Stimulated activated memory B cell treated with anti-CD40 and anti-IgM and Interleukin-4, amounts not matched to agents 10 μg/mL and 1 μg/mL and 100 μg/mL, for 72 hours (primary cell): ENCODE results near the gene CPTP.

Experiments used
- ATAC-seq: fragments of 150-1000 bp; cut with Tn5 transposase; 2 replicates; pipeline ENCODE4 v1.10.0; 2021
- H3K27ac Mint-ChIP-seq: one replicate; pipeline ENCODE4 v1.8.0; 2022; ENCODE audit warnings: mild to moderate bottlenecking, mixed read lengths
- H3K27me3 Mint-ChIP-seq: one replicate; pipeline ENCODE4 v1.8.0; 2022; ENCODE audit warnings: mixed read lengths
- H3K36me3 Mint-ChIP-seq: one replicate; pipeline ENCODE4 v1.8.0; 2022; ENCODE audit warnings: mixed read lengths
- H3K4me1 Mint-ChIP-seq: one replicate; pipeline ENCODE4 v1.8.0; 2022; ENCODE audit warnings: mixed read lengths
- H3K4me3 Mint-ChIP-seq: one replicate; pipeline ENCODE4 v1.8.0; 2022; ENCODE audit warnings: mild to moderate bottlenecking, moderate library complexity, mixed read lengths
- H3K9me3 Mint-ChIP-seq: one replicate; pipeline ENCODE4 v1.8.0; 2022; ENCODE audit warnings: mixed read lengths

Gene CPTP

DNA sequence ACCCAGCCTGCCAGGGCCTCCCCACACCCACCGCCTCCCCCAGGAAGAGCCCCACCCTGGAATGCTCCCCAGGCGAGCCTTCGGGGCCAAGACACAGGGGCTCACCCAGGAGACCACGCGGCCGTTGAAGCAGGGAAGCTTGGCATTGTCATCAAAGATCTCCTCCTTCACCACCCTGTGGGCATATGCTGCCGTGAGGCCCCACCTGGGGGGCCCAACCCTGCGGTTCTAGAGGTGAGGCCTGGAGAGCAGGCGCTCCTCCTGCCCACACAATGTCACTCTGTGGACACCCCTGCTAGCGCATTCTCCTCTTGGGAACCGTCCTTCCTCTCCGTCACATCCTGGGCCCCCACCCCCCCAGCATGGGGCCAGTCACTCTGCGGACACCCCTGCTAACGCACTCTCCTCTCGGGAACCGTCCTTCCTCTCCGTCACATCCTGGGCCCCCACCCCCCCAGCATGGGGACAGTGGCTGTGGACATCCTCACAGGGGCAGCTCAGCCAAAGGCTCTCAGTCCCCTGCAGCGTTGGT is 18.0 kb downstream of the CPTP start:
- peaks cover 18% of the 10 kb centered on the region for H3K36me3 Mint-ChIP-seq
- H3K27me3 Mint-ChIP-seq, result no peaks in the 10 kb centered on the region
- ATAC-seq, result no peak
- H3K4me1 Mint-ChIP-seq, result peaks cover 32% of the 10 kb centered on the region
- no peaks in the 10 kb centered on the region for H3K9me3 Mint-ChIP-seq
- H3K27ac Mint-ChIP-seq, result no peak overlapping the region
- no peak overlapping the region for H3K4me3 Mint-ChIP-seq

DNA sequence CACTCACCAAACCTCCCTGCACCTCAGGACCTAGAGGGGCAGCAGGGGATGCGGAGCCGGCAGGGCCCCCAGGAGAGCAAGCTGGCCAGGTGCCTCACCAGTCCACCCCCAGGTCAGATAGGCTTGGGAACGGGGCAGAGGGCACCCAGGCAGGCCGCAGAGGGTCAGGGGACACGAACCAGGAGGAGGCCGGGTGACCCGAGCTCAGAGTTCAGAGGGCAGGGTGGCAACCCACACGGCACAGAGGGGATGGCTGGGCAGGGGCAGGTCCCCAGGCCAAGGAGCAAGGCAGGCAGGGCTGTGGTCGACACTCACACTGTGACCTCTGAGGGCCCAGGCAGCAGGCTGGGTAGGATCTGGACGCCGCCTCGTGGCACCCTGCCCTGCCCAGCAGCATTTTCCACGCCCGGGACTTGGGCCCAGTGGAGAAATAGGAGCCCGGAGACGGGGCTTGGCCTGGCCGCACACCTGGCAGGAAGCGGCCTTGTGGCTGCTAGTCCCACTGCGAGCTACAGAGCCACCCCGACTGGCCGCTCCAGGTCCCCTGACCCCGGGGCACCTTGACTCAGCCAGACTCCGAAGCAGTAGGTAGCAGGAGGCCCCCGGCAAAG is 19.3 kb downstream of the CPTP start:
- no peaks in the 10 kb centered on the region for H3K27me3 Mint-ChIP-seq
- no peaks in the 10 kb centered on the region for H3K9me3 Mint-ChIP-seq
- peaks cover 39% of the 10 kb centered on the region for H3K4me1 Mint-ChIP-seq
- ATAC-seq, result no peak
- no peak overlapping the region for H3K27ac Mint-ChIP-seq
- no peak overlapping the region for H3K4me3 Mint-ChIP-seq
- peaks cover 10% of the 10 kb centered on the region for H3K36me3 Mint-ChIP-seq

DNA sequence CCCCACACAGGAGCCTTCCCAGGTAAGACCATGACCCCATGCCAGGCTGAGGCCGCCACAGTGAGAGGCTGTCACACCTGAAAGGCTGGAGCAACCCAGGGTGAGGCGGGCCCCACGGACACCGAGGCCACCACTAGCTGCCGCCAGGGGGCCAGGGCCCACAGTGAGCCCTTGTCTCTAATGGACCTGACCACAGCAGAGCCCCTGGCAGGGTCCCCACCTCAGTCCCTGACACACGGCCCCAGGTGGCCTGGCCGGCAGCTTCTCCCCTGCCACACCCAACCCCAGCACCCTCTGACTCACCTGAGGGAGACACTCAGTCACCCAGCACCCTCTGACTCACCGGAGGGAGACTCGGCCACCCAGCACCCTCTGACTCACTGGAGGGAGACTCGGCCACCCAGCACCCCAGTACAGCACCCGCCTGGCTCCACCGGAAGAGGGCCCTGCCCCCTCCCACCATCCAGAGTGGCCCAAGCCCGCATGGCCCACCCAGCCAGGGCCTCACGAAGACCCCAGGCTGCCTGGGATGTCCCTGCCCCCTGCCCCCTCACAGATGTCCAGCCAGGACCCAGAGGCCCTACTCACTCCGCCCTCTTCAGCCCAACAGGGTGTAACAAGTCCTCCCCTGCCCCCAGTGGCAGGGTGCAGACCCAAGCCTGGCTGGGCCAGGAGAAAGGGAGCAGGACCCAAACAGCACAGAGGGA is 20.2 kb downstream of the CPTP start:
- Mint-ChIP-seq H3K36me3 (peaks cover 7% of the 10 kb centered on the region), H3K9me3 (no peaks in the 10 kb centered on the region), H3K4me1 (peaks cover 39% of the 10 kb centered on the region), H3K27me3 (no peaks in the 10 kb centered on the region), H3K4me3 (no peak overlapping the region), H3K27ac (no peak overlapping the region)
- ATAC-seq, result no peak

DNA sequence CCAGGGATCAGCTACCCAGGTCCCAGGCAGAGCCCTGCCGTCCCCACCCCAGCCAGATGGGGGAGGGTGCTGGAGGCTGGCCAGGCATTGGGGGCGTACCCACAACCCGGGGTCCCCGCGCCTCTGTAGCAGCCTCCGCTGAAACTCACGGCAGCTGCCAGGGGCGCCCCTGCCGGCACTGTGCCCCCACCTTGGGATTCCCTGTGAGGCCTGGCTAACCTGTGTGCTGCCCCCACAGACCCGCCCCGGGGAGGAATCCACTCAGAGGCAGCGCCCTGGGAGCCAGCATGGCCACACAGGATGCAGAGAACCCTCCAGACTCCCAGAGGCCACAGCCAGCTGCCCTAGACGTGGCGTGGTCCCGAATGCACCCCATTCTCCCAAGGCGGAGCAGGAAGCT is 20.8 kb downstream of the CPTP start:
- Mint-ChIP-seq H3K36me3 (peaks cover 7% of the 10 kb centered on the region), H3K4me1 (peaks cover 39% of the 10 kb centered on the region)
- no peak for ATAC-seq

DNA sequence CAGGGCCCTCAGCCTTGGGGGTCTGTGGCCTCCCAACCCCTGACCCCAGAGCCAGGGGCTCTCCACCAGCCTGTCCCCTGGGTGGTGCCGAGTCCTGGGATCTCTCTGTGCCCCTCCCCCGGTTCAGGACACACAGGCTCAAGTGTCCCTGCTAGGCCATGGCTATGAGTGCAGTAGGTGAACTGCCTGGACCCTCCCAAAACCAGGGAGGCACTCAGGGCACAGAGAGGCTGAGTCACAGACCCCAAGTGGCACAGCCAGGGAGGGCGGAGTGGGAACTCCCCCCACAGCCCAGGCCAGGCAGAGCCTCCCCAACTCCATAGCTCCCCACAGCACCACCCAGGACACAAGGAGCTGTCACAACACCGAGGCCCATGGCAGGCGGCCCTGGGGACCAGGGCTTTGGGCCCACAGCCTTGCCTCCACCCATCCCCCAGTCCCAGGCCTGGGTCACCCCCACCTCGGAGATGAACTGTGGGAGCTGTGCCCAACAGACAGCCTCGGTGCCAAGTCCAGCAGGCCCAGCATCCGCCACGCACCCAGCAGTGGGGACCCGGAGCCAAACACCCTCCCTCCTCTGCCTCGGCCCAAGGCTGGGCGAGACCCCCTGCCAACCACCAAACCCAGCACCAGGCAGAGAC is 21.4 kb downstream of the CPTP start:
- Mint-ChIP-seq H3K27ac (no peak overlapping the region), H3K4me3 (no peak overlapping the region), H3K4me1 (peaks cover 39% of the 10 kb centered on the region), H3K36me3 (peaks cover 5% of the 10 kb centered on the region), H3K27me3 (no peaks in the 10 kb centered on the region), H3K9me3 (no peaks in the 10 kb centered on the region)
- no peak for ATAC-seq

More for the DNA sequence above, 20.8 kb downstream of the CPTP start:
- Mint-ChIP-seq H3K9me3 (no peaks in the 10 kb centered on the region), H3K27me3 (no peaks in the 10 kb centered on the region), H3K4me3 (no peak overlapping the region), H3K27ac (no peak overlapping the region)

DNA sequence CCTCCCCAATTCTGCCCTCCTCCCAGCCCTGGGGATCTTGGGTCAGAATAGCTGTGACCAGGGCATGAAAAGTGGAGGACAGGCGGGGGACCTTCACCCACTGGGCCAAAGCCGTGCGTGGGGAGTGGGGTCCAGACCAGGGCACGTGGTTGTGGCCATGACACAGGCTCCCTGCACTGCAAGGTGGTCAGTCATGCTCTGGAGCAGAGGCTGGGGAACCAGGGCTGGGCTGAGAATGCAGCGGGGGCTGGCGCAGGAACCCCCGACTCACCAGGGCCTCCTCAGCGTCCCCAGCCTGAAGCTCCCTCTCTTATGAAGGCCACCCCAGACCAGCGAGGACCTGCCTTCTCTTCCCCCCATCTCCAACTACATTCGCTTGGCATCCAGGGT is 21.9 kb downstream of the CPTP start:
- ATAC-seq, result no peak
- Mint-ChIP-seq H3K4me3 (no peak overlapping the region), H3K27ac (no peak overlapping the region), H3K36me3 (no peaks in the 10 kb centered on the region), H3K9me3 (no peaks in the 10 kb centered on the region), H3K4me1 (peaks cover 39% of the 10 kb centered on the region), H3K27me3 (no peaks in the 10 kb centered on the region)

DNA sequence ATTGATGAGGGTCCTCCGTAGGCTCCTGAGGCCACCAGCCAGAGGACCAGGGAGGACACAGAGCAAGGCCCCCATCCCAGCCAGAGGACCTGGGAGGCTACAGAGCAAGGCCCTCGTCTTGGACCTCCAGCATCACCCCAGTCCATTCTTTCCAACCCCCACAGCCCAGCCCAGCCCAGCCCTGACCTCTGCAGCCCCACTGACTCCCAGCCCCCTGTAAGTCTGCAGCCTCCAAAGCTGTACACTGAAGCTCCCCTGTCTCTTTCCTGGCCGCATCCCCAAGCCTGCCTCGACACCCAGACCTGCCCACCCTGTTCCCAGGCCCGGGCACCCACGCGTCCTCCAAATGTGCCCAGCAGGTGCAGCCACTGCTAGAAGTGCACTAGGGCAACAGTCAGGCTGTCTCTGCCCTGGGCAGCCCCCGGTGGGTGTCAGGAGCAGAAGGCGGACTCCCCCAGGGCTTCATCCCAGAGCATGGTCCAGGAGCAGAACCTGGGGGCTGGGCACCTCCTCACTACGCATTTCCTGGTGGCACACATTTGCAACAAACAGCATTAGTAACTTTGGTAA is 22.5 kb downstream of the CPTP start:
- Mint-ChIP-seq H3K27me3 (peaks cover 3% of the 10 kb centered on the region), H3K27ac (peak overlapping the region; percentile 64)
- no peak for ATAC-seq

DNA sequence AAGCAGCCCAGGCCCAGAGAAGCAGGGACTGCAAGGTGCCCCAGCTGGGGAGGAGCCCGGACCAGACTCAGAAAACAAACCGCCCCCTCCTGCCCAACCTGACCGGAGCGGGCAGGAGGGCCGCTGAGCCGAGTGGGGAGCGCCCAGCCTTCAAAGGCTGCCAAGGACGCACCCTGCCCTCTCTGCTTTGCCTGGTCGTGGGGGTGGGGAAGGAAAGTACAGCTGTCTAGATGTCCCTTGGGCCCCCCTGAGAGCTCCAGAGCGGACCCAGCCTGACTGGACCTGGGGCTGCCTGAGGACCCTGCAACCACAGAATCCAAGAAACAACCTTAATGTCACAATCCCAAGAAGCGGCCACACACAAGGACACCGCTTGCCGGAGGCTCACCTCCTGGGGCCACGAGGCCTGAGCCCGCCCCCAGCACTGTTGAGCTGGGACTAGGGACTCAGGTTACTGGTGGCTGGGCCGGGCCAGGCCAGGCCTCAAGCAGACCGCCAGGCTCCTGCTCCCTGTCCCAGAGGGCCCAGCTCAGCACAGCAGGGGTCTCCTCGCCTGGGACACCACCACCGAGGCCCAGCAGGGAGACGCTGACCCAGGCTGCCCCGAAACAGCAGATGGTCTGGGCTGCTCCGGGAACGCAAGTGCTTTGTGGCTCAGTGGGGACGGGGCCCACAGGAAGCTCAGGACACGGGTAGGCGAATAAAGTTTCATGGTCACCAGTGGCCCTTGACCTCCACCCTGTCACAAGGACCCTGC is 23.2 kb downstream of the CPTP start:
- Mint-ChIP-seq H3K36me3 (no peaks in the 10 kb centered on the region), H3K9me3 (no peaks in the 10 kb centered on the region), H3K27me3 (peaks cover 11% of the 10 kb centered on the region), H3K27ac (peak overlapping the region; percentile 64), H3K4me3 (peak overlapping the region; percentile 81), H3K4me1 (peaks cover 46% of the 10 kb centered on the region)
- no peak for ATAC-seq

More for the DNA sequence above, 22.5 kb downstream of the CPTP start:
- Mint-ChIP-seq H3K9me3 (no peaks in the 10 kb centered on the region), H3K4me1 (peaks cover 41% of the 10 kb centered on the region), H3K4me3 (no peak overlapping the region), H3K36me3 (no peaks in the 10 kb centered on the region)

DNA sequence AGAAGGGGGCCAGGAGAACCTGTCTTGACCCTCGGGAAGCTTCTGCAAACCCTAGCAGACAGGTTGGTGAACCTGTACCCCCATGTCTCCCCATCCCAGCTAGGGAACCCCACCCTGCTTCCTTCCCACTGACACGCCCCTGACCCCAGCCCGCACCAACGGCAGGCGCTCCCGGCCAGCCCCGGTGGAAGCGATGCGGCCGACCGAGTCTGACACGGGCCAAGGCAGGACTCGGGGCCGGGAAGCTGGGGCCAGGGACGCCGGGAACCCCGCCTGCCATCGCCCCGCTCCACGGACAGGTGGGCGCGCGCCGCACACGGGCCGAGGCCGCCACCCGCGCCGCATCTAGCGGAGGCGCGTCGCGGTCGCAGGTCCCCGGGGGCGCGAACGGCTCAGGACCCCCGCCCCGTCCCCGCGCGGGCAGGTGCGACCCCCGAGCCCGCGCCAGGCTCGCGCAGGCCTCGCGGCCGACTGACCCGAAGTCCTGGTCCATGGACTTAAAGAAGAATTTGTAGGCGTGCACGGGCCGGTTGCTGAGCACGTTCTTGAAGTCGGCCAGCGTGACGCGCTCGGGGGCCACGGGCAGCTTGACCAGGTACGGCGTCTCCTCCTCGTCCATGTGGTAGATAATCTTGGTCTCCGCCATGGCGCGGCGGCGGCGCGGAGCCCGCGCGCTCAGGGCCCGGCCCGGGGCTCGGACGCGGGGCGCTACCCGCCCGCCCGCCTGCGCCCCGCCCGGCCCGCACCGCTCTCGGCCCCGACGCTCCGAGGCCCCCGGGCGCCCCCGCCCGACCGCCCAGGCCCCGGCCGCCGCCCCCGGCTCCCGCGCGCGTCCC is 24.0 kb downstream of the CPTP start:
- H3K27me3 Mint-ChIP-seq, result peaks cover 19% of the 10 kb centered on the region
- H3K9me3 Mint-ChIP-seq, result no peaks in the 10 kb centered on the region
- peak; percentile 61 for ATAC-seq
- peaks cover 46% of the 10 kb centered on the region for H3K4me1 Mint-ChIP-seq
- peak overlapping the region; percentile 81 for H3K4me3 Mint-ChIP-seq
- no peaks in the 10 kb centered on the region for H3K36me3 Mint-ChIP-seq
- H3K27ac Mint-ChIP-seq, result peak overlapping the region; percentile 64

DNA sequence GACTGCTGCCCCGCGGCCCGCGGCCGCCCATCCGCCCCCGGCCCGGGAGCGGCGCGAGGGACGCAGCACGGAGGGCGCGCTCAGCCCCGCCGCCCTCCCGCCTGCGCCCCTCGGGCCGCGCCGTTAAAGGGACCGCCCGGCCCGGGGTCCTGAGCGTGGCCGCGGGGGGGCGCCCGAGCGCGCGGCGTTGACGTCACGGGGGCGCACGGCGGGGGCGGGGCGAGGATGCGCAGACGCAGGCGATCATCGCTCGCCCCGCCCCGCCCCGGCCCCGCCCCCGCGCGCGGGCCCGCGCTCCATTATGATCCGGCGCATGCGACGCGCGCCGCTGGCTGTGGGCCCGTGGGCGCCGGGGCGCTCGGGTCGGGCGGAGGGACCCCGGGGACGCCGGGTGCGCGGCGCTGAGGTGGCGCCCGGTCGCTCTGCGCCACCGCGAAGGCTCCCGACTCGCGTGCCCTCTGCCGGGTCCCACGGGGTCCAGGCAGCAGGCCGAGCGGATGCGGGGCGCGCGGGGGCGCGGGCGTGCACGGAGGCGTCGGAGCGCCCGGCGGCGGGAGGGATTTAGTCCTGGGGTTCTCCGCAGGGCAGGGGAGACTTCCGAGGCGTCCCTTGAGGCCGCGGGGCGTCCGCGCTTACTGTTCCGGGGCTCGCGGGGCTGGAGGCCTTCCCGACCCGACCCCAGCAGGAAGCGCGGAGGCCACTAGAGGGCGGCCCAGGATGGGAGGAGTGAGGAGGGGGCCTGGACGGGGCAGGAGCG is 24.8 kb downstream of the CPTP start, which contains the start of gene DVL1:
Gene DVL1, minus strand, starts transcription at position 163 of the 757 bp plus-strand sequence. CDS start 353 bp downstream, outside the sequence.
- peaks cover 26% of the 10 kb centered on the region for H3K27me3 Mint-ChIP-seq
- H3K4me3 Mint-ChIP-seq, result peak within 1 kb of the TSS; percentile 81
- peaks cover 53% of the 10 kb centered on the region for H3K4me1 Mint-ChIP-seq
- no peaks in the 10 kb centered on the region for H3K9me3 Mint-ChIP-seq
- no peaks in the 10 kb centered on the region for H3K36me3 Mint-ChIP-seq
- H3K27ac Mint-ChIP-seq, result peak within 1 kb of the TSS; percentile 64
- peak; percentile 89 for ATAC-seq

DNA sequence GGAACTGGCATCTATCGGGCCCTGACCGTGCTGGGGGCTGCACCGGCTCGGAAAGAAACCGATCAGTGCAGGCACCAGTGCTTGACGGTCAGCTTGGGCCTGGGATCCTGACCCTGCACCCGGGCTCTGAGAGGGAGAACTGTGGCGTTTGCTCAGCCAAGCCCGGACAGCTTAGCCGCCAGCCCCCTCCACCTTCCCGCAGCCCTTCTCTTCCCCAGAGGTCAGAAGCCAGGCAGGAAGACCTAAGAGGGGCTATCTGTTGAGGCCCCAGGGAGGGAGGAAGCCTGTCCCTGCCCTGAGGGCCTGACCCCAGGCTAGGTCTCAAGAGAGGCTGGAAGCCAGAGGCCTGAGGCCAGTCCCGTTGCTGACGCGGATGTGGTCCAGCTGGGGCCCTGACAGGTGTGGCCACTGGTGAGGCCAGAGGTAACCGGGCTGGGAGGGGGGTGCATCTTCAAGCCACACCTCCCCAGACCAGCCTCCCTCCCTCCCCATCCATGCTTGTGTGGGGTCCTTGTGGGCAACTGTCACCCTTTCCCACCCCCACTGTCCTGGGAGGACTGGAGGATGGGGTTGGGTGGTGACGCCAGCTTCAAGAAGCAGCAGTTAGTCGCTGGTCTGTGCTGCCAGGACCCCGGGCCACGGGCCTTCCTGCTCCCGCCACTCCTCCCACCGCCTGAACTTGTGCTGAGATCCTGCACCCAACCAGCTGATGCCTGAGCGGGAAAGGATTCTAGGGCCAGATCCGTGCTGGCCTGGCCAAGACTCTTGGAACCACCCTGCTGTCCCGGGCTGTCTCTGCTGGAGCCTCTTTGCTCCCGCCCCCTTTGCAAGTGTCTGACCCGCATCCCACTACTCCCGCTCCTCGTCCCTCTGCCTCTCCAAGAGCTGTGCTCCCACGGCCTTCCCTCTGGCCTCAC is 27.2 kb downstream of the CPTP start:
- Mint-ChIP-seq H3K36me3 (no peaks in the 10 kb centered on the region), H3K9me3 (no peaks in the 10 kb centered on the region), H3K27me3 (peaks cover 35% of the 10 kb centered on the region), H3K4me3 (peak overlapping the region; percentile 38), H3K4me1 (peaks cover 46% of the 10 kb centered on the region), H3K27ac (no peak overlapping the region)
- ATAC-seq, result no peak

DNA sequence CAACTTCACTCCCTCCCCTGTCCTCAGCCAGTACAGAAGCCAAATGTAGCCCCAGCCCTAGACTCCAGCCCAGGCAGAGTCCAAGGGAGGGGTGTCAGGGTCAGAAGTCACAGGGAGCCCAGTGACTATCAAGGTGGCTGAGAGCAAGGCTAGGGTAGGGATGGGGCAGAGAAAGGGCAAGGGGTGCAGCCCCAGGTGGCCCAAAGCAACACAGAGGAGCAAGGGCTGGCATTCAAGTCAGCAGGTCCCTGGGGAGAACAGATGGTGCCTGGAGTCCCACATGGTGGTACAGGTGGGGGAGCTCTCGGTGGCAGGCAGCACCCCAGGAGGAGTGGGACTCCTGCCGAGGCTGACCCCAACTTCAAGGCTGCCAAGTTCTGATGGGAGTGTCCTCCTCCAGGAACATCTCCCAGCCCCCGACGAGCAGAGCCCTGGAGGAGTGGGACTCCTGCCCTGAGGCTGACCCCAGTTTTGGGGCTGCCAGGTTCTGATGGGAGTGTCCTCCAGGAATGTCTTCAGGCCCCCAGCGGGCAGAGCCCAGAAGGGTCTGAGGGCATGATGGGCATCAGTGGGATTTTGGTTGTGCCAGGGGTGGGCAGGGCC is 28.3 kb downstream of the CPTP start:
- H3K27ac Mint-ChIP-seq, result no peak overlapping the region
- no peak for ATAC-seq
- peaks cover 45% of the 10 kb centered on the region for H3K4me1 Mint-ChIP-seq
- no peak overlapping the region for H3K4me3 Mint-ChIP-seq
- H3K27me3 Mint-ChIP-seq, result peaks cover 46% of the 10 kb centered on the region
- no peaks in the 10 kb centered on the region for H3K36me3 Mint-ChIP-seq
- no peaks in the 10 kb centered on the region for H3K9me3 Mint-ChIP-seq
